IMR-90 (cell line): ENCODE results near the gene TGM6. TPM values are rescaled to one million over a fixed set of nuclear protein-coding genes. Genes with fewer than 3 reads are reported as not detected.

Experiments
- ATAC-seq: fragments of 200-7000 bp; cut with Tn5 transposase; 2 replicates; pipeline ENCODE4 v1.9.1; 2020; ENCODE audit warnings: low read depth, mild to moderate bottlenecking, moderate library complexity
- BruUV-seq: library from RNA; stranded (reverse); fragments of 400-500 nt; replicated peaks from 2 replicates; lab custom pipeline; 2021; lab: Mats Ljungman, UMichigan
- CTCF ChIA-PET: fragments of 300-600 bp; formaldehyde crosslinking; extraction: SDS; loops from one replicate; lab custom pipeline; 2021; ENCODE audit warnings: antibody characterized with exemption; lab: Yijun Ruan, JAX
- POLR2A ChIA-PET: fragments of 300-600 bp; sonication (Branson Sonifier 250); formaldehyde crosslinking; loops from one replicate; lab custom pipeline; 2022; ENCODE audit warnings: antibody characterized with exemption; ENCODE audit not compliant: unreplicated experiment; lab: Charles Lee
- DNase-seq: peaks from one replicate; pipeline ENCODE4 v3.0.0; 2013
- H2AFZ ChIP-seq: replicated peaks from 2 replicates; pipeline ENCODE3; 2013; ENCODE audit warnings: low read length, mild to moderate bottlenecking; ENCODE audit not compliant: poor library complexity
- H2AK5ac ChIP-seq: 2 replicates; pipeline ENCODE4 v1.6.1; 2013; ENCODE audit warnings: low read depth, low read length, inconsistent platforms
- H2AK9ac ChIP-seq: replicated peaks from 2 replicates; pipeline ENCODE3; 2013; ENCODE audit warnings: mild to moderate bottlenecking, low read depth, low read length, moderate library complexity; ENCODE audit not compliant: poor library complexity
- H2BK120ac ChIP-seq: 2 replicates; pipeline ENCODE4 v1.6.1; 2013; ENCODE audit warnings: low read depth, low read length, inconsistent platforms
- H2BK15ac ChIP-seq: 3 replicates; pipeline ENCODE4 v1.6.1; 2013; ENCODE audit warnings: low read depth, low read length, inconsistent platforms
- H2BK20ac ChIP-seq: 2 replicates; pipeline ENCODE4 v1.6.1; 2013; ENCODE audit warnings: low read depth, mild to moderate bottlenecking, inconsistent platforms, low read length, moderate library complexity
- H2BK5ac ChIP-seq: 2 replicates; pipeline ENCODE4 v1.6.1; 2013; ENCODE audit warnings: mild to moderate bottlenecking, low read depth, low read length, inconsistent platforms; ENCODE audit not compliant: poor library complexity, severe bottlenecking
- H3K14ac ChIP-seq: replicated peaks from 2 replicates; pipeline ENCODE4 v1.6.1; 2013; ENCODE audit warnings: low read depth, low read length, inconsistent platforms
- H3K18ac ChIP-seq: 2 replicates; pipeline ENCODE4 v1.6.1; 2013; ENCODE audit warnings: low read depth, low read length, control low read depth
- H3K23ac ChIP-seq: 2 replicates; pipeline ENCODE4 v1.6.1; 2013; ENCODE audit warnings: low read depth, low read length, inconsistent platforms
- H3K27ac ChIP-seq: 2 replicates; pipeline ENCODE4 v1.5.1; 2013; ENCODE audit warnings: mild to moderate bottlenecking, control low read depth, low read length; ENCODE audit not compliant: insufficient read depth
- H3K27me3 ChIP-seq: 2 replicates; pipeline ENCODE4 v1.6.1; 2013; ENCODE audit warnings: low read length; ENCODE audit not compliant: control insufficient read depth, insufficient read depth
- H3K36me3 ChIP-seq: 2 replicates; pipeline ENCODE4 v1.6.1; 2013; ENCODE audit warnings: low read length, mixed read lengths; ENCODE audit not compliant: control insufficient read depth, insufficient read depth
- H3K4ac ChIP-seq: 2 replicates; pipeline ENCODE4 v1.6.1; 2013; ENCODE audit warnings: low read depth, low read length, inconsistent platforms
- H3K4me1 ChIP-seq: 2 replicates; pipeline ENCODE4 v1.6.1; 2013; ENCODE audit warnings: low read length, mixed read lengths; ENCODE audit not compliant: control insufficient read depth, insufficient read depth
- H3K4me2 ChIP-seq: 2 replicates; pipeline ENCODE4 v1.6.1; 2013; ENCODE audit warnings: low read depth, mild to moderate bottlenecking, control low read depth, low read length, moderate library complexity
- H3K4me3 ChIP-seq: 2 replicates; pipeline ENCODE4 v1.5.1; 2013; ENCODE audit warnings: low read depth, mild to moderate bottlenecking, control low read depth, low read length, moderate library complexity; ENCODE audit not compliant: insufficient read depth
- H3K56ac ChIP-seq: 2 replicates; pipeline ENCODE4 v1.6.1; 2013; ENCODE audit warnings: low read length, inconsistent platforms; ENCODE audit not compliant: insufficient read depth; ENCODE audit errors: extremely low read depth
- H3K79me1 ChIP-seq, 2 experiments: 2 replicates each; pipeline ENCODE4 v1.6.1; 2013; ENCODE audit warnings: low read length in 2 of 2, inconsistent platforms in 1 of 2, low read depth in 1 of 2
- H3K9ac ChIP-seq: 2 replicates; pipeline ENCODE4 v1.6.1; 2013; ENCODE audit warnings: low read depth, low read length, control low read depth
- H3K9me1 ChIP-seq: 2 replicates; pipeline ENCODE4 v1.6.1; 2013; ENCODE audit warnings: low read length, inconsistent platforms; ENCODE audit not compliant: insufficient read depth
- H3K9me3 ChIP-seq: 2 replicates; pipeline ENCODE4 v1.6.1; 2013; ENCODE audit warnings: low read length; ENCODE audit not compliant: control insufficient read depth, insufficient read depth
- H4K20me1 ChIP-seq: 2 replicates; pipeline ENCODE4 v1.6.1; 2013; ENCODE audit warnings: low read length, inconsistent platforms; ENCODE audit not compliant: insufficient read depth
- H4K5ac ChIP-seq: 2 replicates; pipeline ENCODE4 v1.6.1; 2013; ENCODE audit warnings: mild to moderate bottlenecking, low read depth, low read length, control low read depth
- H4K8ac ChIP-seq, 2 experiments: 2 replicates each; pipeline ENCODE4 v1.6.1; 2013; ENCODE audit warnings: low read depth in 2 of 2, low read length in 2 of 2, control low read depth in 1 of 2, inconsistent platforms in 1 of 2
- H4K91ac ChIP-seq: 2 replicates; pipeline ENCODE4 v1.6.1; 2013; ENCODE audit warnings: low read depth, low read length, inconsistent platforms; ENCODE audit not compliant: insufficient read depth
- CEBPB ChIP-seq: IDR thresholded peaks from 2 replicates; pipeline ENCODE4 v1.6.1; 2012; ENCODE audit warnings: low read depth, low read length, improper control_type of control experiment
- ELK1 ChIP-seq: fragments of 150-350 bp; IDR thresholded peaks from 2 replicates; pipeline ENCODE4 v1.6.1; 2016; ENCODE audit warnings: low read depth, mild to moderate bottlenecking, low read length, moderate library complexity, borderline replicate concordance
- MAFK ChIP-seq: IDR thresholded peaks from 2 replicates; pipeline ENCODE4 v1.6.1; 2012; ENCODE audit warnings: low read depth, low read length, improper control_type of control experiment
- MXI1 ChIP-seq: IDR thresholded peaks from 2 replicates; pipeline ENCODE4 v1.6.1; 2012; ENCODE audit warnings: low read depth, mild to moderate bottlenecking, low read length, moderate library complexity, borderline replicate concordance
- NFE2L2 ChIP-seq: fragments of 150-350 bp; IDR thresholded peaks from 2 replicates; pipeline ENCODE4 v1.6.1; 2016; ENCODE audit warnings: low read depth, mild to moderate bottlenecking, low read length
- POLR2A ChIP-seq: IDR thresholded peaks from 2 replicates; pipeline ENCODE4 v1.6.1; 2012; ENCODE audit warnings: mild to moderate bottlenecking, low read depth, low read length
- RAD21 ChIP-seq: IDR thresholded peaks from 2 replicates; pipeline ENCODE4 v1.6.1; 2012; ENCODE audit warnings: low read length, improper control_type of control experiment
- WGBS, 2 experiments: methylation state at CpG; one replicate each; pipeline versions ENCODE4 v1.1.5 to v1.1.7; 2013; ENCODE audit warnings: missing lambda C conversion rate in 2 of 2; ENCODE audit not compliant: insufficient read length in 1 of 2; ENCODE audit errors: extremely low coverage in 2 of 2; 5-methylcytosine and 5-hydroxymethylcytosine counted together
- dilution Hi-C: fragments of 300-500 bp; cut with HindIII; formaldehyde crosslinking; loops from one replicate; pipeline ENCODE4 v1.14.3; 2018; ENCODE audit warnings: low sequenced_read_pairs; ENCODE audit not compliant: unreplicated experiment
- in situ Hi-C: fragments of 300-500 bp; cut with MboI; formaldehyde crosslinking; loops from 3 replicates; pipeline ENCODE4 v1.14.3; 2019; ENCODE audit warnings: low sequenced_read_pairs, inconsistent platforms, mixed read lengths
- intact Hi-C: fragments of 100-400 bp; cut with micrococcal nuclease; formaldehyde crosslinking; loops from 2 replicates; pipeline ENCODE4 v1.10.0; 2022
- polyA plus RNA-seq, 3 experiments: library from polyadenylated mRNA; depleted of rRNA; stranded (reverse); fragments of >200 nt; gene quantifications; 2 replicates each; pipeline ENCODE4 v1.2.3, GENCODE V29; 2012; ENCODE audit warnings: low replicate concordance in 1 of 3
- total RNA-seq: library from RNA; depleted of rRNA; stranded (reverse); fragments of >200 nt; gene quantifications from 2 replicates; pipeline ENCODE4 v1.2.3, GENCODE V29; 2012
- TF ChIP-seq, protein P1 (sequence below): fragments of 150-350 bp; IDR thresholded peaks from 2 replicates; pipeline ENCODE4 v1.6.1; 2017; ENCODE audit warnings: mild to moderate bottlenecking, antibody characterized with exemption, low read length, low read depth
- TF ChIP-seq, protein P2 (sequence below): conservative IDR thresholded peaks from 2 replicates; pipeline ENCODE4 v1.5.1; 2012; ENCODE audit warnings: mild to moderate bottlenecking, low read depth, low read length, improper control_type of control experiment

The TGM6 gene
- total and polyA plus RNA-seq, 2 of the 4 experiments (the other 2 are of a cell fraction), result not detected

DNA sequence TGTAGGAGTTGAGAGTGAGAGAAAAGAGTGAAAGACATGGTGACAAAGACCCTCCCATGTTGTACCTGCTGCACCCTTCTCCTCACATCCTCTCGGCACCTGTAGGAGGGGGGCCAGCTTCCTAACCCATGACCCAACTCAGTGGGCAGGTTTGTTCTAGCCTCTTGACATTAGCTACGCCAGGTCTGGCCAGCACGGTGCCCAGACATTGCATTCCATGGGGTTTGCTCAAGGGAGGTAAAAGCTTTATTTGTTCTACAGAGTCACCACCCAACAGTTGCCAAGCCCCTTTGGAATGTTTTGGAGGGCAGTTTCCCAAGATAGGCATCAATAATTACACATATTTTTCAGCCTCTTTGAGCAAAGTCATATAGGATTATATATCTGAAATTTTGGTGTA, 22.7 kb upstream of the TGM6 start:
- Histone ChIP-seq H4K91ac (no peak overlapping the region), H3K14ac (no peak overlapping the region), H3K9ac (no peak overlapping the region), H3K9me1 (no peaks in the 10 kb centered on the region), H2BK5ac (no peak overlapping the region), H3K56ac (no peak overlapping the region), H3K18ac (no peak overlapping the region), H3K36me3 (no peaks in the 10 kb centered on the region), H2BK120ac (no peak overlapping the region), H2AK9ac (no peak overlapping the region), H3K4me2 (no peak overlapping the region), H2BK20ac (no peak overlapping the region), H3K27me3 (no peaks in the 10 kb centered on the region; the same call in 1 of the 2 replicates), H3K4me3 (no peak overlapping the region), H4K8ac (no peak overlapping the region), H4K20me1 (no peaks in the 10 kb centered on the region), H2AK5ac (no peak overlapping the region), H3K23ac (no peak overlapping the region), H4K5ac (no peak overlapping the region), H3K4ac (no peak overlapping the region), H3K9me3 (no peaks in the 10 kb centered on the region), H2BK15ac (no peak overlapping the region), H3K79me1 (no peaks in the 10 kb centered on the region), H3K4me1 (no peaks in the 10 kb centered on the region), H2AFZ (no peak overlapping the region), H3K27ac (no peak overlapping the region)
- no peak for DNase-seq
- TF ChIP-seq POLR2A (no peak), ELK1 (no peak), RAD21 (no peak), CEBPB (no peak), MAFK (no peak), MXI1 (no peak), NFE2L2 (no peak)
- TF ChIP-seq, protein P1, sequence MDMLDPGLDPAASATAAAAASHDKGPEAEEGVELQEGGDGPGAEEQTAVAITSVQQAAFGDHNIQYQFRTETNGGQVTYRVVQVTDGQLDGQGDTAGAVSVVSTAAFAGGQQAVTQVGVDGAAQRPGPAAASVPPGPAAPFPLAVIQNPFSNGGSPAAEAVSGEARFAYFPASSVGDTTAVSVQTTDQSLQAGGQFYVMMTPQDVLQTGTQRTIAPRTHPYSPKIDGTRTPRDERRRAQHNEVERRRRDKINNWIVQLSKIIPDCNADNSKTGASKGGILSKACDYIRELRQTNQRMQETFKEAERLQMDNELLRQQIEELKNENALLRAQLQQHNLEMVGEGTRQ, result no peak
- TF ChIP-seq, protein P2, sequence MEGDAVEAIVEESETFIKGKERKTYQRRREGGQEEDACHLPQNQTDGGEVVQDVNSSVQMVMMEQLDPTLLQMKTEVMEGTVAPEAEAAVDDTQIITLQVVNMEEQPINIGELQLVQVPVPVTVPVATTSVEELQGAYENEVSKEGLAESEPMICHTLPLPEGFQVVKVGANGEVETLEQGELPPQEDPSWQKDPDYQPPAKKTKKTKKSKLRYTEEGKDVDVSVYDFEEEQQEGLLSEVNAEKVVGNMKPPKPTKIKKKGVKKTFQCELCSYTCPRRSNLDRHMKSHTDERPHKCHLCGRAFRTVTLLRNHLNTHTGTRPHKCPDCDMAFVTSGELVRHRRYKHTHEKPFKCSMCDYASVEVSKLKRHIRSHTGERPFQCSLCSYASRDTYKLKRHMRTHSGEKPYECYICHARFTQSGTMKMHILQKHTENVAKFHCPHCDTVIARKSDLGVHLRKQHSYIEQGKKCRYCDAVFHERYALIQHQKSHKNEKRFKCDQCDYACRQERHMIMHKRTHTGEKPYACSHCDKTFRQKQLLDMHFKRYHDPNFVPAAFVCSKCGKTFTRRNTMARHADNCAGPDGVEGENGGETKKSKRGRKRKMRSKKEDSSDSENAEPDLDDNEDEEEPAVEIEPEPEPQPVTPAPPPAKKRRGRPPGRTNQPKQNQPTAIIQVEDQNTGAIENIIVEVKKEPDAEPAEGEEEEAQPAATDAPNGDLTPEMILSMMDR, result no peak
- intact Hi-C loops, result loop anchor here (2.0 kb wide), 1 partner anchor 87 kb away; no protein-coding TSS in a partner anchor
- POLR2A ChIA-PET, result no interaction called here
- dilution Hi-C loops, result no loop called here
- CTCF ChIA-PET, result no interaction called here
- in situ Hi-C loops, result no loop called here
- no TSS peak for BruUV-seq
- no CpG with 5 or more reads among the region's 3 CpGs for WGBS, 2 experiments
- ATAC-seq, result no peak
